Transverse colon (tissue), 4 donors: Measurements from ENCODE around the gene DENND1B. TPM values are rescaled to one million over a fixed set of nuclear protein-coding genes. Genes with fewer than 3 reads are reported as not detected.
A peak's percentile ranks its signal among the peaks of the same experiment; 100 is the strongest.

ENCODE experiments used
- DNase-seq: peaks from one replicate; pipeline ENCODE4 v3.0.0-alpha.2; 2019
- H3K27ac ChIP-seq, 4 donors: fragments of 200-600 bp; sonication (generic); 2 replicates each; pipeline ENCODE4 v1.5.1; 2016 to 2018; ENCODE audit warnings: inconsistent platforms in 4 of 4
- H3K27me3 ChIP-seq: fragments of 200-600 bp; sonication (generic); 2 replicates; pipeline ENCODE4 v1.5.1; 2017; ENCODE audit warnings: inconsistent platforms
- H3K36me3 ChIP-seq, 4 donors: fragments of 200-600 bp; sonication (generic); 2 replicates each; pipeline ENCODE4 v1.5.1; 2017 to 2019; ENCODE audit warnings: inconsistent platforms in 4 of 4
- H3K4me1 ChIP-seq, 4 donors: fragments of 200-600 bp; sonication (generic); 2 replicates each; pipeline ENCODE4 v1.5.1; 2017 to 2020; ENCODE audit warnings: inconsistent platforms in 4 of 4
- H3K4me3 ChIP-seq, 4 donors: fragments of 200-600 bp; sonication (generic); 1 replicate in 1 of 4; 2 replicates in 3 of 4; pipeline versions ENCODE4 v1.5.1 to v1.6.1; 2017 to 2019; ENCODE audit warnings: inconsistent platforms in 4 of 4
- H3K9me3 ChIP-seq, 2 donors: fragments of 200-600 bp; sonication (generic); 2 replicates each; pipeline ENCODE4 v1.5.1; 2017 to 2019; ENCODE audit warnings: inconsistent platforms in 2 of 2
- EP300 ChIP-seq: sonication (generic); formaldehyde crosslinking; IDR thresholded peaks from one replicate; pipeline ENCODE4 v1.6.1; 2017; ENCODE audit warnings: antibody characterized with exemption, low read depth
- POLR2A ChIP-seq: fragments of 450-650 bp; IDR thresholded peaks from one replicate; pipeline ENCODE4 v1.6.1; 2016; ENCODE audit warnings: antibody characterized with exemption, mild to moderate bottlenecking, moderate library complexity
- POLR2AphosphoS5 ChIP-seq, 3 donors: sonication (generic); formaldehyde crosslinking; IDR thresholded peaks; one replicate each; pipeline ENCODE4 v1.6.1; 2016; ENCODE audit warnings: antibody characterized with exemption in 3 of 3
- WGBS, 2 donors: methylation state at CpG; one replicate each; pipeline ENCODE4 v1.1.5; 2018; ENCODE audit warnings: low coverage in 1 of 2; 5-methylcytosine and 5-hydroxymethylcytosine counted together
- in situ Hi-C, 4 donors: fragments of 200-750 bp; cut with MboI; loops; one replicate each; pipeline versions ENCODE4 v1.15.0 to v1.15.1; 2017; ENCODE audit warnings: low sequenced_read_pairs in 3 of 4, low pct_ligation_motif_present in 1 of 4, low pct_unique_long_range_greater_than_20kb in 1 of 4
- intact Hi-C: fragments of 100-400 bp; cut with DNase I; formaldehyde crosslinking; loops from one replicate; pipeline ENCODE4 v1.15.1; 2023; ENCODE audit warnings: low total_unique reads
- total RNA-seq, 4 donors: library from RNA; depleted of rRNA; stranded (reverse); fragments of >200 nt; gene quantifications; one replicate each; pipeline ENCODE4 v1.1.0, GENCODE V29; 2016
- TF ChIP-seq, protein P1 (sequence below), 5 experiments: fragments of 200-600 bp in 3 of 5; fragments of 450-650 bp in 2 of 5; sonication (generic) in 3 of 5; IDR thresholded peaks; 1 replicate in 2 of 5; 2 replicates in 3 of 5; pipeline ENCODE4 v1.5.1; 2016 to 2017; ENCODE audit warnings: antibody characterized with exemption in 5 of 5, inconsistent platforms in 3 of 5, mild to moderate bottlenecking in 2 of 5, moderate library complexity in 1 of 5

DENND1B gene
- total RNA-seq, 4 donors from 2014 or later, result 21.9 to 59.9 (median 42.3) TPM

DNA sequence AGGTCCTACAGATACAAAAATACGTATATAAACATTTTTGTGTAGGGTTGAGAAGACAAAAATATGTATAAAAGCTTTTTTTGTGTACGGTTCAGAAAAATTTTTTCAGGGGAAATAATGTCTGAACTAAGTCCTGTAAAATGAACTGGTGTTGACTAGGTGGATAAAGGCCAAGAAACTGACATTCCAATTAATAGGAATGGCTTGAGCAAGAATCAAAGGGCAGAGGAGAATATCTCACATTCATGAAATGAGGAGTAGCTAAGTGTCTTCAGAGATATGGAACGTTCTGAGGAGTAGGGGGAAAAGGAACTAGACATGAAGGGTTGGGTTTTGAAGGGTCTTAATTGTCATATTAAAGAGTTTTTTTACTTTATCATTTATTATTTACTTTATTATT lies 231.2 kb downstream of the DENND1B start:
- Histone ChIP-seq H3K27ac (no peak overlapping the region), H3K4me1 (no peaks in the 10 kb centered on the region), H3K27me3 (no peaks in the 10 kb centered on the region), H3K4me3 (no peak overlapping the region), H3K9me3 (no peaks in the 10 kb centered on the region), H3K36me3 (peaks cover 0 to 19% (median 4%) of the 10 kb centered on the region in 4 donors)
- DNase-seq, result no peak
- in situ Hi-C loops, result no loop called here
- intact Hi-C loops, result no loop called here
- 67 to 94% methylated on average over 3 of the region's 3 CpGs for WGBS, 2 donors
- TF ChIP-seq, protein P1, sequence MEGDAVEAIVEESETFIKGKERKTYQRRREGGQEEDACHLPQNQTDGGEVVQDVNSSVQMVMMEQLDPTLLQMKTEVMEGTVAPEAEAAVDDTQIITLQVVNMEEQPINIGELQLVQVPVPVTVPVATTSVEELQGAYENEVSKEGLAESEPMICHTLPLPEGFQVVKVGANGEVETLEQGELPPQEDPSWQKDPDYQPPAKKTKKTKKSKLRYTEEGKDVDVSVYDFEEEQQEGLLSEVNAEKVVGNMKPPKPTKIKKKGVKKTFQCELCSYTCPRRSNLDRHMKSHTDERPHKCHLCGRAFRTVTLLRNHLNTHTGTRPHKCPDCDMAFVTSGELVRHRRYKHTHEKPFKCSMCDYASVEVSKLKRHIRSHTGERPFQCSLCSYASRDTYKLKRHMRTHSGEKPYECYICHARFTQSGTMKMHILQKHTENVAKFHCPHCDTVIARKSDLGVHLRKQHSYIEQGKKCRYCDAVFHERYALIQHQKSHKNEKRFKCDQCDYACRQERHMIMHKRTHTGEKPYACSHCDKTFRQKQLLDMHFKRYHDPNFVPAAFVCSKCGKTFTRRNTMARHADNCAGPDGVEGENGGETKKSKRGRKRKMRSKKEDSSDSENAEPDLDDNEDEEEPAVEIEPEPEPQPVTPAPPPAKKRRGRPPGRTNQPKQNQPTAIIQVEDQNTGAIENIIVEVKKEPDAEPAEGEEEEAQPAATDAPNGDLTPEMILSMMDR (IDR thresholded peaks at IDR 0.05), result no peak
- TF ChIP-seq EP300 (no peak), POLR2A (no peak), POLR2AphosphoS5 (IDR thresholded peaks at IDR 0.05) (no peak)

DNA sequence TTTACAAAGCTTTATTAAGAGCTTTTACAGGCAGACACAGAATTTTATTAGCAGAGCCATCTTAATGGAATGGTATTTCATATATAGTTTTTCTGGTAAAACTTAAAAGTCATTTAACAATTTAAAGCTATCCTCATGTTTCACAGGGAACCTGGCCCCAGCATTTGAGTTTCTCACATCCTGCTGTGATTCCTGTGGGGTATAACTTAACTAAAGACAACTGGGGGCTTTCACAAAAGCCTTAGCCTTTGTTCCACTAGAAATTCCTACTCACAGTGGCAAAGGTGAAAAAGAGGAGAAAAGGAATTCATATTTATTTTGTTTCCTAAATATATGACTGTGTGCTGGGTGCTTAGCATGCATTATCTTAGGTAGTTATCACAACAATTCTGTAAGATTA lies 233.9 kb downstream of the DENND1B start:
- in situ Hi-C loops, result no loop called here

DNA sequence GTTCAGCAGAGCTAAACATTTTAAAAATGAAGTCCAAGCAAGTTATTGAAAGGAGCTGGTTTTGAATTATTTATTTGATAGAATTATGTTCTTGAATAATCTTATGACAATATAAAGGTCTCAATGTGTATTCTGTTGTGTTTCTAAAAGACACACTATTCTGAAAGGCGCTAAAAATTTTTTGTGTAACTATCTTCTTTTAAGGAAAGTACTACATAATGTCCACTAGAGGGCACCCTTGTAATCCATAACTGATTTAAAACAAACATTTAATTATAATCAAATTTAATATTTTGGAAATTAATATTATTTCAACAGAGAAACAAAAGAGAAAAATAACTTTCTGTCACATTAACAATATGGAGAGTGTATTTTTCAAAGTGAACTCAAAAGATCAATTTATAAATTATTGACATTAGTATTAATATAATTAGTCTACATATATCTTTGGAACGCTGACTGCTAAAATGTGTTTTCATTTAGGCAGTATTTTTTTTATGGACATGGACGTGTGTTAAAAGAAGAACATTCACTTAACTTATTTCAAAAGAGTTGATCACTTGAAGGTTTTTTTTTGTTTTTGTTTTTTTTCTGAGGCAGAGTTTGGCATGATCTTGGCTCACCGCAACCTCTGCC lies 248.4 kb downstream of the DENND1B start:
- H3K27ac ChIP-seq, result no peak overlapping the region
- in situ Hi-C loops, result loop anchor here in 1 of 4 donors (10.0 kb wide), 1 partner anchor 398 kb away; no protein-coding TSS in a partner anchor
- TF ChIP-seq POLR2AphosphoS5 (IDR thresholded peaks at IDR 0.05), result no peak
- TF ChIP-seq, protein P1 (IDR thresholded peaks at IDR 0.05), result peak; percentile 46 to 83 (median 73)
- TF ChIP-seq EP300, result no peak
- no peak for TF ChIP-seq POLR2A
- H3K36me3 ChIP-seq, result no peaks in the 10 kb centered on the region
- intact Hi-C loops, result no loop called here
- DNase-seq, result no peak
- no peaks in the 10 kb centered on the region for H3K27me3 ChIP-seq
- H3K9me3 ChIP-seq, result no peaks in the 10 kb centered on the region
- 63 to 65% methylated on average over 4 of the region's 4 CpGs for WGBS, 2 donors
- no peaks in the 10 kb centered on the region for H3K4me1 ChIP-seq
- no peak overlapping the region for H3K4me3 ChIP-seq

More for the DNA sequence above, 233.9 kb downstream of the DENND1B start:
- no peak for DNase-seq
- Histone ChIP-seq H3K9me3 (no peaks in the 10 kb centered on the region), H3K36me3 (peaks cover 0 to 11% (median 4%) of the 10 kb centered on the region in 4 donors), H3K4me1 (no peaks in the 10 kb centered on the region), H3K27ac (no peak overlapping the region), H3K27me3 (no peaks in the 10 kb centered on the region), H3K4me3 (no peak overlapping the region)
- TF ChIP-seq POLR2AphosphoS5 (IDR thresholded peaks at IDR 0.05) (no peak), POLR2A (no peak), EP300 (no peak)
- TF ChIP-seq, protein P1 (IDR thresholded peaks at IDR 0.05), result no peak
- intact Hi-C loops, result no loop called here

DNA sequence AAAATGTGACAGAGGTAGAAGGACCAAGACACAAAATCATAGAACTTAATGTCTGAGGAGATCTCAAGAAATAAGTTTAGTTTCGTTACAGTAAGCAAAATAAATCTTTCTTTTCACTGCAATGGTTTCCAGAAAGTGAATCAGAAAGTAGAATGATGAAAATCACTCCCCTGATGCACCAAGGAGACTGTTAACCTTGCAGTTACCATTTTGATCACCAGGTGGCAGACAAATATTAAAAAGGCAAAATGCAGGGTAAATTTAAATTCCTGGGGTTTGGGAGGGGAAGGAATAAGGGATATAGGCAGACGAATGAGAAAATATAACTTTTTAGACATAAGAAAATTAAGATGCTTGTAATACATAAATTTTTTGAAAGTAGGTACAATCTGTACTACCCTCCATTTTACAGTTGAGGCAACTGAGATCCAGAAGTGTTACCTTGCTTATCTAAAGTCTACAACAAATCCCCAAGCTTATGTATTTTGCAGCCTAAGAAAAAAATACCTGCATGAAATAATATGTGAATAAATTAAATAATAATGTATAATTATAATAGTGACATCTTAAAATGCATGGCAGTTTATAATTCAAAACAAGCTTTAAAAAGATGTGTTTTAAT lies 254.1 kb downstream of the DENND1B start:
- TF ChIP-seq, protein P1 (IDR thresholded peaks at IDR 0.05), result peak; percentile 38 to 55 (median 53)
- TF ChIP-seq EP300, result no peak
- H3K9me3 ChIP-seq, result no peaks in the 10 kb centered on the region
- in situ Hi-C loops (loop anchor here in 1 of 4 donors (10.0 kb wide), 1 partner anchor 404 kb away; no protein-coding TSS in a partner anchor), intact Hi-C loops (no loop called here)
- DNase-seq, result no peak
- H3K27me3 ChIP-seq, result no peaks in the 10 kb centered on the region
- H3K4me3 ChIP-seq, result no peak overlapping the region
- no peaks in the 10 kb centered on the region for H3K36me3 ChIP-seq
- WGBS, 2 donors, result 27 to 31% methylated on average over 2 of the region's 2 CpGs
- no peak overlapping the region for H3K27ac ChIP-seq
- no peaks in the 10 kb centered on the region for H3K4me1 ChIP-seq
